ENCODE results near the gene ASCC1. TPM values are rescaled to one million over a fixed set of nuclear protein-coding genes. Genes with fewer than 3 reads are reported as not detected.
"Not testable (repeated sequence)": the region's sequence is repeated elsewhere in the genome, so short reads cannot be mapped to it uniquely, and the experiment has no call there.

The ASCC1 gene
- total RNA-seq, 1 donor from 2014 or later = 35.4 TPM

- DNase-seq (ENCODE audit: missing footprints); ATAC-seq; intact Hi-C loops (cut with DNase I): not testable (repeated sequence)
Observed at GRCh38 chr10:72150746-72151478, 65.2 kb downstream of the ASCC1 start.

GRCh38 chr10:72147324-72147584 lies 68.8 kb downstream of the ASCC1 start:
- peak; percentile 10 for ATAC-seq
- DNase-seq (ENCODE audit: missing footprints); intact Hi-C loops (cut with DNase I): not testable (repeated sequence)

GRCh38 chr10:72146559-72147323 lies 69.3 kb downstream of the ASCC1 start:
- intact Hi-C loops (cut with DNase I) = no loop called here
- DNase-seq (ENCODE audit: missing footprints) = no peak
- peak; percentile 50 for ATAC-seq

DNA sequence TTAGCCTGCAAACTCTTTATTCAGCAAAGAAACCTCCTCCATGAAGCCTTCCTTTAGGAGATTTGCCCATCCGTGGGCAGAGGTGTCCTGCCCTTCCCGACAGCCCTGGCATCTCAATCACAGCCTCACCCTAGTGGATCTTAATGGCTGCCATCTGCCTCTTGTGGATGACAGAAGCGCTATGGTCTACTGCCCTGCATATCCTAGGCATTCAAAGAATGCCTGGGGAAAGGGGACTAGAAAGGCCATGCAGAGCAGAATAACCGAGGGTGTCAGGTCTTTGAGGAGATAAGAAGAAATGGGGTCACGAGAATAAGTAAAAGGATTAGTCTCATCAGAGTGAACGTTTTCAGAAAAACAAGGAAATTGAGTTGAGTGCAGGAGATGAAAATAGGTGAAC lies 70.0 kb downstream of the ASCC1 start:
- no peak for ATAC-seq
- intact Hi-C loops (cut with DNase I) = no loop called here
- no peak for DNase-seq (ENCODE audit: missing footprints)

- ATAC-seq = no peak
- intact Hi-C loops (cut with DNase I) = no loop called here
- no peak for DNase-seq (ENCODE audit: missing footprints)
Observed at GRCh38 chr10:72145657-72146056, 70.4 kb downstream of the ASCC1 start.

- intact Hi-C loops (cut with DNase I) = no loop called here
- ATAC-seq = no peak
- no peak for DNase-seq (ENCODE audit: missing footprints)
Observed at GRCh38 chr10:72140850-72141249, 75.2 kb downstream of the ASCC1 start.

- ATAC-seq = no peak
- DNase-seq (ENCODE audit: missing footprints) = no peak
- intact Hi-C loops (cut with DNase I) = no loop called here
Observed at GRCh38 chr10:72140174-72140573, 75.9 kb downstream of the ASCC1 start.

DNA sequence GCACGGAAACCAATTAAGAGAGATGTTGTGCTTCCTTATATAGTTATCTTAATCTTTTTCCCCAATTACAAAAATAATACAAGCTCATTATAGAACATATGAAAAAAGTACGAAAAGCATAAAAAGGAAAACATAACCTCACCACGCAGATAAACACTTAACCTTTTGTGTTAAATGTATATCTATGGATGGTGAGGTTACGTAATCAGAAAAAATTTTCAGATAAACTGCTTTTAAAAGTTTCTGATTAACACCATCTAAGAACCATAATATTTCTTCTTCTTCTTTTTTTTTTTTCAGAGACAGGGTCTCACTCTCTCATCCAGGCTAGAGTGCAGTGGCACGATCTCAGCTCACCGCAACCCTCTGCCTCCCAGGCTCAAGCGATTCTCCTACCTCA lies 78.5 kb downstream of the ASCC1 start:
- intact Hi-C loops (cut with DNase I) = no loop called here
- DNase-seq (ENCODE audit: missing footprints) (no peak), ATAC-seq (no peak)

DNA sequence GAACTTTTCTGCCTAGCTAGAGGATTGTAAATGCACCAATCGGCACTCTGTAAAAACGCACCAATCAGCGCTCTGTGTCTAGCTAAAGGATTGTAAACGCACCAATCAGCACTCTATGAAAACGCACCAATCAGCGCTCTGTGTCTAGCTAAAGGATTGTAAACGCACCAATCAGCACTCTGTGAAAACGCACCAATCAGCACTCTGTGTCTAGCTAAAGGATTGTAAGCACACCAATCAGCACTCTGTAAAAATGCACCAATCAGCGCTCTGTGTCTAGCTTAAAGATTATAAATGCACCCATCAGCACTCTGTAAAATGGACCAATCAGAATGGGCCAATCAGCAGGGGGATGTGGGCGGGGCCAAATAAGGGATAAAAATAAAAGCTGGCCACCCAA lies 79.9 kb downstream of the ASCC1 start:
- intact Hi-C loops (cut with DNase I); ATAC-seq; DNase-seq (ENCODE audit: missing footprints): not testable (repeated sequence)

DNA sequence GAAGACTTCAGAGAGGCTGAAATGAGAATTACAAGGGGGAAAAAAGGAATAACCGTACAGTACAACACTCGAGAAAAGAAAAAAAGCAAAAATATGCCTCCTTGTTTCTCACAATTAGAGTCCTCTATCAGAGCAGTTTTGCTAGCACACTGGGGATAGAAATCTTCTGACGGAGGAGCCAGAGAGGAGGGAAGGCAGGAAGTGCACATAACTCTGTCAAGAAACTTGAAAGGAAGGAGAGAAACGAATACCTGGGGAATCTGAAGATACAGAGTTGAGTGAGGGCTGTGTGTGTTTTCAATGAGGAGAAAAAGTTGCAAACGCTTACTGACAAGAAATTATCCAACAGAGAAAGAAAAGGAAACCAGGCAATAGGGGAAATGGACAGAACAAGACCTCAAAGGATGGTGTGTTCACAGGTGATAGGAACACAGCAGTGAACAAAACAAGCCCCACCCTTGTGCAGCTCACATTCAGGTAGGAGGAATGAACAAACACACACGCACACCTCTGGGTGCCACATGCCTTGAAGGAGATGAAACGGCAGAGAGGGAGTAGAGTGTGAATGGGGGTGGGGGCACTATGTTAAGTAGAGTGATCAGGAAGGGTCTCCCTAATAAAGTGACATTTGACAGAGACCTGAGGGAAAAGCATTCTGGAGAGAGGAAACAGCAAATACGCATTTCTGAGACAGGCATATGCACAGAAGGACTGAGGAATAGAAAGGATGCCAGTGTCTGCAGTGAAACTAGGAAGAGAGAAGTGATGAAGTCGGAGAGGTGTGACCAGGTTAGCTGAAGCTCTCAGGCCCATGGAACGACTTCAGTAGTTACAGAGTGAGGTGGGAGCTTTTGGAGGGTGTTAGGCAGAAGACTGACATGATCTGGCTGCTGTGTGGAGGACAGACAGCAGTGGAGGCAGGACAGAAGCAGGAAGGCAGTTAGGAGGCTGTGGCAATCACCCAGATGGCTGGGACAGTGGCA lies 81.0 kb downstream of the ASCC1 start:
- intact Hi-C loops (cut with DNase I) = loop anchor here (5.0 kb wide), 2 partner anchors 82 to 137 kb away; partner anchors contain the start of genes ANAPC16, ASCC1 and DDIT4
- no peak for ATAC-seq
- DNase-seq (ENCODE audit: missing footprints) = no peak

- ATAC-seq (peak; percentile 46), DNase-seq (ENCODE audit: missing footprints) (no peak)
- intact Hi-C loops (cut with DNase I) = loop anchor here (5.0 kb wide), 2 partner anchors 84 to 139 kb away; partner anchors contain the start of genes ANAPC16, ASCC1 and DDIT4
Observed at GRCh38 chr10:72133517-72133916, 82.6 kb downstream of the ASCC1 start.

DNA sequence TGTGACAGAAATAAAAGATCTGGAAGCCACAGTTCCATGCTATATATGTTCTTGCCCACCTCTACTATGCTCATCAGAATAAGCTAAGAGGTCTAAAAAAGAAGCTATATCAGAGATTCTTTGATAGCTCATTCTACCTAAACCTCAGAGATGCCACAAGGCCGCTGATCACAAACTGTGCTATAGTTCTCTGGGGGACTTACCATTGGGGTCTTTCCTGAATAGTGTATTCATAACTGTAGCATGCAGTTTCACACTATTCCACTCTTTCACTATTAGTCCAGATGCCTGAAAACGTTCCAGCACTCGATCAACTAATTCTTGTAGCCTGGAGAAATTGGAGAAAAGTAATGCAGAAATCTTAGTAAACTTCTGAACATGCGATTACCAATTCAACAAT lies 83.2 kb downstream of the ASCC1 start:
- intact Hi-C loops (cut with DNase I) = loop anchor here (5.0 kb wide), 2 partner anchors 84 to 139 kb away; partner anchors contain the start of genes ANAPC16, ASCC1 and DDIT4
- DNase-seq (ENCODE audit: missing footprints) (no peak), ATAC-seq (no peak)

- intact Hi-C loops (cut with DNase I) = no loop called here
- no peak for DNase-seq (ENCODE audit: missing footprints)
- ATAC-seq = no peak
Observed at GRCh38 chr10:72127571-72127970, 88.5 kb downstream of the ASCC1 start.

- intact Hi-C loops (cut with DNase I) = no loop called here
- ATAC-seq = no peak
- no peak for DNase-seq (ENCODE audit: missing footprints)
Observed at GRCh38 chr10:72126872-72127232, 89.2 kb downstream of the ASCC1 start.

DNA sequence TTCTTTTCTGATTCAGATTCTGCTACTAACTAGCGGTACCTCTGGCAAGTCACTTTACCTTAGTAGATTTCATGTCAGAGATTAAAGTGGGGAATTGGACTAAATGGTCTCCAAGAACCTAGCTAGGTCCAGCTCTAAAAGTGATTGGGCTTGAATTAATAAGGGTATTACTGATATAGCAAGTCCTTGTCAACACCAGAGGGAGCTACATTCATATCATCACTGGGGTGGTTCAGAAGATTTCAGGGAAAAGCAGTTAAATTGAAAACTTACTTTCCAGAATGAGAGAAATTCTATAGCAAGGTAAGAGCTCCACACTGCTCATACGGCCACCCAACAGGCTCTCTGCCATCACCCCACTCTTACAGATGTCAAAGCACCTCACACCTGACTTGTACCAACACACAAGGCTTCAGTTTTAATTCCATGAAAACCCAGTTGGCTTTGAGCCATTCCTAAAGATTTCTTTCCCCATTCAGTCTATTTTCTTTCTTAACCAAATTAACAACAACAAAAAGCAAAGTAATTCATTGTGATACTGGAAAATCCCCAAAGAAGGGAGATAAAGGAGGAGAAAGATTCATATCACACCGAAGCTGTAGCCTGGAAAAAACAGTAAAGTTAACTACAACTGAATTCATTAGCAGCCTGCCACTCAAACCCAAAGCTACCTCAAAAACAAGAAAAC lies 89.7 kb downstream of the ASCC1 start:
- ATAC-seq (no peak), DNase-seq (ENCODE audit: missing footprints) (no peak)
- intact Hi-C loops (cut with DNase I) = no loop called here

- ATAC-seq (peak; percentile 48), DNase-seq (ENCODE audit: missing footprints) (no peak)
- intact Hi-C loops (cut with DNase I) = no loop called here
Observed at GRCh38 chr10:72124989-72125388, 91.1 kb downstream of the ASCC1 start.

GRCh38 chr10:72124381-72124780 lies 91.7 kb downstream of the ASCC1 start:
- DNase-seq (ENCODE audit: missing footprints) (no peak), ATAC-seq (no peak)
- intact Hi-C loops (cut with DNase I) = no loop called here

- DNase-seq (ENCODE audit: missing footprints) = no peak
- intact Hi-C loops (cut with DNase I) = no loop called here
- ATAC-seq = no peak
Observed at GRCh38 chr10:72123616-72124015, 92.5 kb downstream of the ASCC1 start.

DNA sequence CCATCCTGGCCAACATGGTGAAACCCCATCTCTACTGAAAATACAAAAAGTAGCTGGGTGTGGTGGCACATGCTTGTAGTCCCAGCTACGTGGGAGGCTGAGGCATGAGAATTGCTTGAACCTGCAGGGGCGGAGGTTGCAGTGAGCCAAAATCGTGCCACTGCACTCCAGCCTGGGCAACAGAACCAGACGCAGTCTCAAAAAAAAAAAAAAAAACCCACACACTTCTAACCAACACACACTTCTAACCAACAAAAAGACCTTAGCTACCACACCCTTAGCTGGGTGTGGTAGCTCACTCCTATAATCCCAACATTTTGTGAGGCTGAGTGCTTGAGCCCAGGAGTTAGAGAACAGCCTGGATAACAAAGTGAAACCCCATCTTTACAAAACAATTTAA lies 93.9 kb downstream of the ASCC1 start:
- no peak for ATAC-seq
- intact Hi-C loops (cut with DNase I) = no loop called here
- no peak for DNase-seq (ENCODE audit: missing footprints)

Data from Right ventricle myocardium inferior (tissue), 1 donor.